ENCODE measurements around the gene CPA3. TPM values are rescaled to one million over a fixed set of nuclear protein-coding genes. Genes with fewer than 3 reads are reported as not detected.

Gene CPA3
- total and polyA plus RNA-seq, 10 of the 15 experiments (the other 5 are each of a cell fraction or from before 2014, with no cell fraction given): not detected

- WGBS (ENCODE audit: insufficient coverage, insufficient replicate concordance, low lambda C conversion rate, missing lambda C conversion rate): 4% methylated on average over 1 of the region's 1 CpG
- intact Hi-C loops (cut with micrococcal nuclease; ENCODE audit: unreplicated experiment): loop anchor here (2.0 kb wide), 1 partner anchor 159 kb away; no protein-coding TSS in a partner anchor
- no peaks in the 10 kb centered on the region for H3K4me1 ChIP-seq (ENCODE audit: control insufficient read depth, insufficient read depth, low read length)
- ChIA-PET RAD21 (ENCODE audit: unreplicated experiment) (no interaction called here), CTCF (interaction anchor here (0.6 to 1.4 kb wide), 4 partner anchors 11 to 169 kb away, joined by 3 to 6 read pairs (median 4); no protein-coding TSS in a partner anchor), SMC1A (ENCODE audit: uncharacterized antibody, unreplicated experiment) (interaction anchor here (1.0 kb wide), 1 partner anchor 11 kb away, joined by 3 read pairs; no protein-coding TSS in a partner anchor), POLR2A (no interaction called here)
- H3K27me3 ChIP-seq (replicated peaks in 1 of 2; ENCODE audit: control insufficient read depth in 2 of 2, insufficient read depth in 2 of 2, low read length in 1 of 2): no peaks in the 10 kb centered on the region
- no TSS peak for BruUV-seq (replicated peaks)
- TF ChIP-seq IKZF2 (IDR thresholded peaks at IDR 0.05) (no peak), RFX5 (IDR thresholded peaks at IDR 0.05; ENCODE audit: low read depth, low read length) (no peak), POLR2A (IDR thresholded peaks at IDR 0.05; ENCODE audit: low read depth, low read length) (no peak), SREBF2 (IDR thresholded peaks at IDR 0.05; ENCODE audit: low read length) (no peak), ZNF622 (IDR thresholded peaks at IDR 0.05) (no peak), EGR1 (IDR thresholded peaks at IDR 0.05; ENCODE audit: borderline replicate concordance in 1 of 2, low read depth in 2 of 2, low read length in 2 of 2) (no peak), SIX5 (IDR thresholded peaks at IDR 0.05; ENCODE audit: low read depth, low read length, severe bottlenecking) (no peak), MTA2 (IDR thresholded peaks at IDR 0.05; ENCODE audit: low read depth) (no peak), NFIC (IDR thresholded peaks at IDR 0.05; ENCODE audit: low read depth, low read length) (no peak), IKZF1 (conservative IDR thresholded peaks at IDR 0.05) (no peak), CBFB (IDR thresholded peaks at IDR 0.05; ENCODE audit: low read depth) (no peak)
- TF ChIP-seq, protein P1, sequence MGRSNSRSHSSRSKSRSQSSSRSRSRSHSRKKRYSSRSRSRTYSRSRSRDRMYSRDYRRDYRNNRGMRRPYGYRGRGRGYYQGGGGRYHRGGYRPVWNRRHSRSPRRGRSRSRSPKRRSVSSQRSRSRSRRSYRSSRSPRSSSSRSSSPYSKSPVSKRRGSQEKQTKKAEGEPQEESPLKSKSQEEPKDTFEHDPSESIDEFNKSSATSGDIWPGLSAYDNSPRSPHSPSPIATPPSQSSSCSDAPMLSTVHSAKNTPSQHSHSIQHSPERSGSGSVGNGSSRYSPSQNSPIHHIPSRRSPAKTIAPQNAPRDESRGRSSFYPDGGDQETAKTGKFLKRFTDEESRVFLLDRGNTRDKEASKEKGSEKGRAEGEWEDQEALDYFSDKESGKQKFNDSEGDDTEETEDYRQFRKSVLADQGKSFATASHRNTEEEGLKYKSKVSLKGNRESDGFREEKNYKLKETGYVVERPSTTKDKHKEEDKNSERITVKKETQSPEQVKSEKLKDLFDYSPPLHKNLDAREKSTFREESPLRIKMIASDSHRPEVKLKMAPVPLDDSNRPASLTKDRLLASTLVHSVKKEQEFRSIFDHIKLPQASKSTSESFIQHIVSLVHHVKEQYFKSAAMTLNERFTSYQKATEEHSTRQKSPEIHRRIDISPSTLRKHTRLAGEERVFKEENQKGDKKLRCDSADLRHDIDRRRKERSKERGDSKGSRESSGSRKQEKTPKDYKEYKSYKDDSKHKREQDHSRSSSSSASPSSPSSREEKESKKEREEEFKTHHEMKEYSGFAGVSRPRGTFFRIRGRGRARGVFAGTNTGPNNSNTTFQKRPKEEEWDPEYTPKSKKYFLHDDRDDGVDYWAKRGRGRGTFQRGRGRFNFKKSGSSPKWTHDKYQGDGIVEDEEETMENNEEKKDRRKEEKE (IDR thresholded peaks at IDR 0.05): no peak
- TF ChIP-seq, protein P2, sequence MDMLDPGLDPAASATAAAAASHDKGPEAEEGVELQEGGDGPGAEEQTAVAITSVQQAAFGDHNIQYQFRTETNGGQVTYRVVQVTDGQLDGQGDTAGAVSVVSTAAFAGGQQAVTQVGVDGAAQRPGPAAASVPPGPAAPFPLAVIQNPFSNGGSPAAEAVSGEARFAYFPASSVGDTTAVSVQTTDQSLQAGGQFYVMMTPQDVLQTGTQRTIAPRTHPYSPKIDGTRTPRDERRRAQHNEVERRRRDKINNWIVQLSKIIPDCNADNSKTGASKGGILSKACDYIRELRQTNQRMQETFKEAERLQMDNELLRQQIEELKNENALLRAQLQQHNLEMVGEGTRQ (IDR thresholded peaks at IDR 0.05; ENCODE audit: borderline replicate concordance, low read depth, low read length): no peak
- H3K9me3 ChIP-seq (replicated peaks; ENCODE audit: control insufficient read depth, insufficient read depth, low read length): no peaks in the 10 kb centered on the region
- no peaks in the 10 kb centered on the region for H4K20me1 ChIP-seq (ENCODE audit: control insufficient read depth, insufficient read depth)
- ATAC-seq (no peak), DNase-seq (ENCODE audit: low read depth, low spot score) (no peak), FAIRE-seq (no peak)
- no peak overlapping the region for H2AFZ ChIP-seq (ENCODE audit: control insufficient read depth, low read depth, low read length)
- H3K4me2 ChIP-seq (ENCODE audit: control insufficient read depth, insufficient read depth): no peak overlapping the region
- no peak overlapping the region for H3K9ac ChIP-seq (ENCODE audit: control insufficient read depth, insufficient read depth, low read length)
- H3K4me3 ChIP-seq: no peak overlapping the region
- in situ Hi-C loops (cut with MboI): no loop called here
- no peak overlapping the region for H3K27ac ChIP-seq (ENCODE audit: control insufficient read depth, insufficient read depth)
- no peaks in the 10 kb centered on the region for H3K36me3 ChIP-seq (ENCODE audit: control insufficient read depth in 2 of 2, insufficient read depth in 2 of 2, low read length in 1 of 2)
- no peaks in the 10 kb centered on the region for H3K79me2 ChIP-seq (ENCODE audit: control insufficient read depth, insufficient read depth, low read length)
Observed at GRCh38 chr3:148873977-148874376, 8.9 kb downstream of the CPA3 start.
